ENCODE data around the gene MAP7.
"Not testable (repeated sequence)": the region's sequence is repeated elsewhere in the genome, so short reads cannot be mapped to it uniquely, and the experiment has no call there.

Gene MAP7

DNA sequence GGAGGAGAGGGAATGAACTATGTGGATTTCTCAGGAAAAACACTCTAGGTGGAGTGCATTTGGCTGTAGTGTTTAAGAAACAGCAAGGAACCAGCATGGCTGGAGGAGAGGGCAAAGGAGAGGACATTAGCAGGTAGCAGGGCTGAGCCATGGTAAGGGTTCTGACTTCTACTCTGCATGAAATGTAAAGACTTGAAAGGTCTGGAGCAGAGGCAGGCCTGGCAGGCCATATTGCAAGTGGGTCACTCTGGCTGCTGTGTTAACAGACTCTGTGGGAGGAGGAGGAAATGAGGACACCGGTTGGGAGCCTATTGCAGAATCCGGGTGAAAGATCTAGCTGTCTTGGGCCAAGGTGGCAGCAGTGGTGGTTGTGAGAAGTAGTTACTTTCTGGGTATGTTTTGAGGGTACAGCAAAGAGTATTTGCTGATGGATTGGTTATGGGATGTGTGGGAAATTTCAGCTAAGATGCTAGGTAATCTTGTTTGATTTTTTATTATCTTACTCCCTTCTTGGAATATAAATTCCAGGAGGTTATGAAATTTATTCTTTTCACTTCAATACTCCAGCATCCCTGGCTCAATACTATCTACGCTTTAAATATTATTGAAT lies 144.7 kb downstream of the MAP7 start:
- no peaks in the 10 kb centered on the region for H3K4me1 ChIP-seq (ENCODE audit: control insufficient read depth in 1 of 2, insufficient read depth in 2 of 2, low read length in 2 of 2)
- no peak overlapping the region for H3K27ac ChIP-seq (ENCODE audit: low read depth, low read length)
- H3K27me3 ChIP-seq (ENCODE audit: control insufficient read depth in 1 of 2, insufficient read depth in 2 of 2, low read length in 2 of 2) = no peaks in the 10 kb centered on the region
- H3K9ac ChIP-seq (ENCODE audit: low read depth in 1 of 2, low read length in 2 of 2) = no peak overlapping the region
- H3K9me3 ChIP-seq (ENCODE audit: control insufficient read depth in 1 of 2, low read length in 2 of 2) = no peaks in the 10 kb centered on the region
- H3K36me3 ChIP-seq (ENCODE audit: control insufficient read depth in 1 of 2, insufficient read depth in 2 of 2, low read length in 2 of 2) = peaks cover 0 to 3% of the 10 kb centered on the region in 2 donors
- H3K4me3 ChIP-seq (ENCODE audit: low read depth in 1 of 2, low read length in 2 of 2) = no peak overlapping the region

DNA sequence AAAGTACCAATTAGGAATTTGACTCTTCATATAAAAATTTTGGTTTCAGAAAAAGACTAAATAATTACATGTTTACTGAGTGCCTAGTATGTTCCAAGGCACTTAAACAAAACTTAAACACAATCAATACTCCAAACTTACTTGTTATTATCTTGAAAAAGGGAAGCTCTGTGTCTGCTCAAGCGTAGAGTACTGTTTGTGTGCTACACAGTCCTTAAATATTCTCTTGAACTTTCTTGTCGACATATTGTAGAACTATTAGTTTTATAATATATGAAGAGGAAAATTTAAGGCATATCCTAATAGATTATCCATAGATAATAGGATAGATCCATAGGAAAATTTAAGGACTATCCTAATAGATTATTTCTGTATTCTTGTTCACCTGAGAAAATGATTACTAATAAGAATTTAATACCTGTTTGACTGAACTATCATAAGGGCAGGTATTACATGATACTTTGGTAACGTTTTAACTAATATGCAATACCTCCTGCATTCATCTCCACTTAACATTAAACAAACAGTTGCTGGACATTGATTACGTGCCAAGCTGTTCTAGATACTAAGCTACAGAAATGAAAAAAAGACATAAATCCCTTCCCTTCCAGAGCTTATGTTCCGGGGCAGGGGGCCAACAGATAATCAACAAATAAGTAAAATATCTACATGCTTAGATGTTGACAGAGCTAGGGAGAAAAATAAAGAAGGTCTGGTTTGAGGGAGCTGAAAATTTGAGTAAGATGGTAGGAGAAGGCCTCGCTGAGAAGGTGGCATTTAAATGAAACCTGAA lies 145.4 kb downstream of the MAP7 start:
- Histone ChIP-seq H3K9ac (ENCODE audit: low read depth in 1 of 2, low read length in 2 of 2) (no peak overlapping the region), H3K27me3 (ENCODE audit: control insufficient read depth in 1 of 2, insufficient read depth in 2 of 2, low read length in 2 of 2) (no peaks in the 10 kb centered on the region), H3K9me3 (ENCODE audit: control insufficient read depth in 1 of 2, low read length in 2 of 2) (no peaks in the 10 kb centered on the region), H3K4me3 (ENCODE audit: low read depth in 1 of 2, low read length in 2 of 2) (no peak overlapping the region), H3K27ac (ENCODE audit: low read depth, low read length) (no peak overlapping the region), H3K4me1 (ENCODE audit: control insufficient read depth in 1 of 2, insufficient read depth in 2 of 2, low read length in 2 of 2) (no peaks in the 10 kb centered on the region), H3K36me3 (ENCODE audit: control insufficient read depth in 1 of 2, insufficient read depth in 2 of 2, low read length in 2 of 2) (peaks cover 0 to 3% of the 10 kb centered on the region in 2 donors)

DNA sequence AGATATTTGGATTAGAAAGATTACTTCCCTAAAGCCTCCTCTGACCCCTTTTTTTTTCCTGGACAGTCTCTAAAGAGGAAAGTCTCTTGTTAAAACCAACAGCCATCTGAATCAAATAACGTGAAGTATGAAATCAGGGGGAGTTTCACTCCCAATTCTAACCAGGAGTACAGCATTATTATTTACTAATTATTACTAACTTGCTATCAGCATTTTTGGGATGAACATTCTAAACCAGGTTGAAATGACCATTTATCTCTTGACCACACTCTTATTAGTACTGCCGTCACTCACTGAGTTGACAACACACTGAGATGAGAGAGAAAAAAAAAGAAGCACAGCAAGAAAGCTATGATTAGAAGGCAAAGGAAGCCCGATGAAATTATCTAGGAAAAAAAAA lies 146.2 kb downstream of the MAP7 start:
- H3K27me3 ChIP-seq (ENCODE audit: control insufficient read depth in 1 of 2, insufficient read depth in 2 of 2, low read length in 2 of 2) = no peaks in the 10 kb centered on the region
- no peak overlapping the region for H3K27ac ChIP-seq (ENCODE audit: low read depth, low read length)

GRCh38 chr6:136403110-136403980 lies 146.9 kb downstream of the MAP7 start:
- H3K27ac ChIP-seq (ENCODE audit: low read depth, low read length) = no peak overlapping the region
- no peak overlapping the region for H3K4me3 ChIP-seq (ENCODE audit: low read depth in 1 of 2, low read length in 2 of 2)

More for the DNA sequence above, 146.2 kb downstream of the MAP7 start:
- Histone ChIP-seq H3K9me3 (ENCODE audit: control insufficient read depth in 1 of 2, low read length in 2 of 2) (no peaks in the 10 kb centered on the region), H3K4me3 (ENCODE audit: low read depth in 1 of 2, low read length in 2 of 2) (no peak overlapping the region), H3K4me1 (ENCODE audit: control insufficient read depth in 1 of 2, insufficient read depth in 2 of 2, low read length in 2 of 2) (no peaks in the 10 kb centered on the region), H3K36me3 (ENCODE audit: control insufficient read depth in 1 of 2, insufficient read depth in 2 of 2, low read length in 2 of 2) (peaks cover 0 to 3% of the 10 kb centered on the region in 2 donors), H3K9ac (ENCODE audit: low read depth in 1 of 2, low read length in 2 of 2) (no peak overlapping the region)

GRCh38 chr6:136401749-136402148 lies 148.5 kb downstream of the MAP7 start:
- Histone ChIP-seq H3K9ac (ENCODE audit: low read depth in 1 of 2, low read length in 2 of 2) (no peak overlapping the region), H3K9me3 (ENCODE audit: control insufficient read depth in 1 of 2, low read length in 2 of 2) (no peaks in the 10 kb centered on the region), H3K4me3 (ENCODE audit: low read depth in 1 of 2, low read length in 2 of 2) (no peak overlapping the region), H3K27me3 (ENCODE audit: control insufficient read depth in 1 of 2, insufficient read depth in 2 of 2, low read length in 2 of 2) (no peaks in the 10 kb centered on the region), H3K36me3 (ENCODE audit: control insufficient read depth in 1 of 2, insufficient read depth in 2 of 2, low read length in 2 of 2) (peaks cover 0 to 6% of the 10 kb centered on the region in 2 donors), H3K4me1 (ENCODE audit: control insufficient read depth in 1 of 2, insufficient read depth in 2 of 2, low read length in 2 of 2) (no peaks in the 10 kb centered on the region), H3K27ac (ENCODE audit: low read depth, low read length) (no peak overlapping the region)

More at GRCh38 chr6:136403110-136403980, 146.9 kb downstream of the MAP7 start:
- no peak overlapping the region for H3K9ac ChIP-seq (ENCODE audit: low read depth in 1 of 2, low read length in 2 of 2)
- H3K36me3 ChIP-seq (ENCODE audit: control insufficient read depth in 1 of 2, insufficient read depth in 2 of 2, low read length in 2 of 2) = peaks cover 0 to 3% of the 10 kb centered on the region in 2 donors
- no peaks in the 10 kb centered on the region for H3K4me1 ChIP-seq (ENCODE audit: control insufficient read depth in 1 of 2, insufficient read depth in 2 of 2, low read length in 2 of 2)
- H3K9me3 ChIP-seq (ENCODE audit: control insufficient read depth in 1 of 2, low read length in 2 of 2) = no peaks in the 10 kb centered on the region
- no peaks in the 10 kb centered on the region for H3K27me3 ChIP-seq (ENCODE audit: control insufficient read depth in 1 of 2, insufficient read depth in 2 of 2, low read length in 2 of 2)

DNA sequence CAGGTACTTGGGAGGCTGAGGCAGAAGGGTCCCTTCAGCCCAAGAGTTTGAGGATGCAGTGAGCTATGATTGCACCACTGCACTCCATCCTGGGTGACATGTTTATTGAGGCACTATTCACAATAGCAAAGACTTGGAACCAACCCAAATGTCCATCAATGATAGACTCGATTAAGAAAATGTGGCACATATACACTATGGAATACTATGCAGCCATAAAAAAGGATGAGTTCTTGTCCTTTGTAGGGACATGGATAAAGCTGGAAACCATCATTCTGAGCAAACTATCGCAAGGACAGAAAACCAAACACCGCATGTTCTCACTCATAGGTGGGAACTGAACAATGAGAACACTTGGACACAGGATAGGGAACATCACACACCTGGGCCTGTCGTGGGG lies 149.0 kb downstream of the MAP7 start:
- not testable (repeated sequence) for H3K9me3 ChIP-seq (ENCODE audit: control insufficient read depth in 1 of 2, low read length in 2 of 2); H3K4me1 ChIP-seq (ENCODE audit: control insufficient read depth in 1 of 2, insufficient read depth in 2 of 2, low read length in 2 of 2); H3K9ac ChIP-seq (ENCODE audit: low read depth in 1 of 2, low read length in 2 of 2); H3K36me3 ChIP-seq (ENCODE audit: control insufficient read depth in 1 of 2, insufficient read depth in 2 of 2, low read length in 2 of 2); H3K27me3 ChIP-seq (ENCODE audit: control insufficient read depth in 1 of 2, insufficient read depth in 2 of 2, low read length in 2 of 2); H3K4me3 ChIP-seq (ENCODE audit: low read depth in 1 of 2, low read length in 2 of 2); H3K27ac ChIP-seq (ENCODE audit: low read depth, low read length)

- Histone ChIP-seq H3K27ac (ENCODE audit: low read depth, low read length) (no peak overlapping the region), H3K27me3 (ENCODE audit: control insufficient read depth in 1 of 2, insufficient read depth in 2 of 2, low read length in 2 of 2) (no peaks in the 10 kb centered on the region), H3K36me3 (ENCODE audit: control insufficient read depth in 1 of 2, insufficient read depth in 2 of 2, low read length in 2 of 2) (peaks cover 0 to 6% of the 10 kb centered on the region in 2 donors)
Observed at GRCh38 chr6:136398453-136398852, 151.8 kb downstream of the MAP7 start.

GRCh38 chr6:136396908-136397307 lies 153.3 kb downstream of the MAP7 start:
- Histone ChIP-seq H3K4me3 (ENCODE audit: low read depth in 1 of 2, low read length in 2 of 2) (no peak overlapping the region), H3K9ac (ENCODE audit: low read depth in 1 of 2, low read length in 2 of 2) (no peak overlapping the region), H3K9me3 (ENCODE audit: control insufficient read depth in 1 of 2, low read length in 2 of 2) (no peaks in the 10 kb centered on the region), H3K36me3 (ENCODE audit: control insufficient read depth in 1 of 2, insufficient read depth in 2 of 2, low read length in 2 of 2) (peaks cover 0 to 3% of the 10 kb centered on the region in 2 donors), H3K4me1 (ENCODE audit: control insufficient read depth in 1 of 2, insufficient read depth in 2 of 2, low read length in 2 of 2) (no peaks in the 10 kb centered on the region), H3K27me3 (ENCODE audit: control insufficient read depth in 1 of 2, insufficient read depth in 2 of 2, low read length in 2 of 2) (no peaks in the 10 kb centered on the region), H3K27ac (ENCODE audit: low read depth, low read length) (no peak overlapping the region)

More at GRCh38 chr6:136398453-136398852, 151.8 kb downstream of the MAP7 start:
- H3K9ac ChIP-seq (ENCODE audit: low read depth in 1 of 2, low read length in 2 of 2) = no peak overlapping the region
- no peak overlapping the region for H3K4me3 ChIP-seq (ENCODE audit: low read depth in 1 of 2, low read length in 2 of 2)
- no peaks in the 10 kb centered on the region for H3K9me3 ChIP-seq (ENCODE audit: control insufficient read depth in 1 of 2, low read length in 2 of 2)
- H3K4me1 ChIP-seq (ENCODE audit: control insufficient read depth in 1 of 2, insufficient read depth in 2 of 2, low read length in 2 of 2) = no peaks in the 10 kb centered on the region

DNA sequence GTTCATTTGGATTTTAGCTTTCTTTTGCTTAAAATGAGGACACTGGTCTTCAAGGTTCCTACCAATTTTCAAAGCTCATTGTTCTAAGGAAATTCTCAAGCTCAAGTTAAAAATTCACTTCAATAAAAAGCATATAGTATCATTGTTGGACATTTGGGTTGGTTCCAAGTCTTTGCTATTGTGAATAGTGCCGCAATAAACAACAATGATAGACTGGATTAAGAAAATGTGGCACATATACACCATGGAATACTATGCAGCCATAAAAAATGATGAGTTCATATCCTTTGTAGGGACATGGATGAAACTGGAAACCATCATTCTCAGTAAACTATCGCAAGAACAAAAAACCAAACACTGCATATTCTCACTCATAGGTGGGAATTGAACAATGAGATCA lies 159.3 kb downstream of the MAP7 start:
- not testable (repeated sequence) for H3K27me3 ChIP-seq (ENCODE audit: control insufficient read depth in 1 of 2, insufficient read depth in 2 of 2, low read length in 2 of 2); H3K4me3 ChIP-seq (ENCODE audit: low read depth in 1 of 2, low read length in 2 of 2); H3K9ac ChIP-seq (ENCODE audit: low read depth in 1 of 2, low read length in 2 of 2); H3K9me3 ChIP-seq (ENCODE audit: control insufficient read depth in 1 of 2, low read length in 2 of 2); H3K27ac ChIP-seq (ENCODE audit: low read depth, low read length); H3K36me3 ChIP-seq (ENCODE audit: control insufficient read depth in 1 of 2, insufficient read depth in 2 of 2, low read length in 2 of 2); H3K4me1 ChIP-seq (ENCODE audit: control insufficient read depth in 1 of 2, insufficient read depth in 2 of 2, low read length in 2 of 2)

GRCh38 chr6:136387316-136387715 lies 162.9 kb downstream of the MAP7 start:
- H3K36me3 ChIP-seq (ENCODE audit: control insufficient read depth in 1 of 2, insufficient read depth in 2 of 2, low read length in 2 of 2) = peaks cover 0 to 5% of the 10 kb centered on the region in 2 donors
- no peaks in the 10 kb centered on the region for H3K4me1 ChIP-seq (ENCODE audit: control insufficient read depth in 1 of 2, insufficient read depth in 2 of 2, low read length in 2 of 2)
- no peak overlapping the region for H3K27ac ChIP-seq (ENCODE audit: low read depth, low read length)
- no peak overlapping the region for H3K4me3 ChIP-seq (ENCODE audit: low read depth in 1 of 2, low read length in 2 of 2)
- H3K9me3 ChIP-seq (ENCODE audit: control insufficient read depth in 1 of 2, low read length in 2 of 2) = no peaks in the 10 kb centered on the region
- H3K9ac ChIP-seq (ENCODE audit: low read depth in 1 of 2, low read length in 2 of 2) = no peak overlapping the region
- H3K27me3 ChIP-seq (ENCODE audit: control insufficient read depth in 1 of 2, insufficient read depth in 2 of 2, low read length in 2 of 2) = no peaks in the 10 kb centered on the region

All from duodenal mucosa (tissue), 2 donors.